A549 (cell line): ENCODE measurements around the gene GPS1. TPM values are rescaled to one million over a fixed set of nuclear protein-coding genes. Genes with fewer than 3 reads are reported as not detected.

Source experiments
- ATAC-seq, 2 experiments: fragments of 200-7000 bp in 1 of 2; fragments of >200 bp in 1 of 2; cut with Nextera tagmentation in 1 of 2; cut with Tn5 transposase in 1 of 2; 3 replicates each; pipeline versions ENCODE4 v1.8.0 to v1.9.1; 2018 to 2020; ENCODE audit warnings: mild to moderate bottlenecking in 1 of 2, moderate library complexity in 1 of 2
- CTCF ChIA-PET: fragments of 300-600 bp; sonication (Branson Sonifier 250); formaldehyde crosslinking; extraction: SDS; loops from one replicate; lab custom pipeline; 2021; ENCODE audit warnings: antibody characterized with exemption, inconsistent platforms; lab: Yijun Ruan, JAX
- POLR2A ChIA-PET: fragments of 350-600 bp; formaldehyde crosslinking; extraction: SDS; loops from one replicate; lab custom pipeline; 2021; ENCODE audit warnings: antibody characterized with exemption, inconsistent platforms; lab: Yijun Ruan, JAX
- DNase-seq, 2 experiments: peaks; one replicate each; pipeline versions ENCODE4 v3.0.0 to v3.0.0-alpha.2; 2011 to 2016; ENCODE audit warnings: low read depth in 1 of 2, low spot score in 1 of 2
- FAIRE-seq: peaks from 2 replicates; lab custom pipeline; 2011; peaks lifted over from hg19 to GRCh38; lab: Jason Lieb, UNC
- H3K27ac ChIP-seq, 2 experiments: fragments of >200 bp; sonication (Bioruptor Twin); formaldehyde crosslinking; 3 replicates each; pipeline ENCODE4 v1.5.1; 2016 to 2017
- H3K4me1 ChIP-seq: fragments of >200 bp; sonication (Bioruptor Twin); formaldehyde crosslinking; 3 replicates; pipeline ENCODE4 v1.6.1; 2016
- H3K4me2 ChIP-seq: fragments of >200 bp; sonication (Bioruptor Twin); formaldehyde crosslinking; 3 replicates; pipeline ENCODE4 v1.6.1; 2016
- H3K4me3 ChIP-seq: fragments of >200 bp; sonication (Bioruptor Twin); formaldehyde crosslinking; 3 replicates; pipeline ENCODE4 v1.5.1; 2016
- H3K9me3 ChIP-seq: fragments of >200 bp; sonication (Bioruptor Twin); formaldehyde crosslinking; 3 replicates; pipeline ENCODE4 v1.6.1; 2016
- CHD2 ChIP-seq: fragments of 150-350 bp; IDR thresholded peaks from 2 replicates; pipeline ENCODE4 v1.6.1; 2014; ENCODE audit warnings: low read length; ENCODE audit not compliant: partially characterized antibody
- CHD4 ChIP-seq: fragments of 200-600 bp; sonication (generic); IDR thresholded peaks from 2 replicates; pipeline ENCODE4 v1.6.1; 2016; ENCODE audit warnings: antibody characterized with exemption, mild to moderate bottlenecking, borderline replicate concordance
- EHF ChIP-seq: fragments of 250-450 bp; sonication (Bioruptor Pico); IDR thresholded peaks from 2 replicates; pipeline ENCODE4 v1.5.0; 2020; ENCODE audit warnings: mild to moderate bottlenecking
- FOSB ChIP-seq: fragments of 250-450 bp; sonication (Bioruptor Pico); IDR thresholded peaks from 2 replicates; pipeline ENCODE4 v1.5.0; 2020; ENCODE audit warnings: mild to moderate bottlenecking, moderate library complexity
- HEYL ChIP-seq: fragments of 250-450 bp; sonication (Bioruptor Pico); IDR thresholded peaks from 2 replicates; pipeline ENCODE4 v1.8.0; 2021; ENCODE audit warnings: mild to moderate bottlenecking, moderate library complexity
- HOXB13 ChIP-seq: fragments of 250-450 bp; sonication (Bioruptor Pico); IDR thresholded peaks from 2 replicates; pipeline ENCODE4 v1.5.0; 2020; ENCODE audit warnings: low read depth, mild to moderate bottlenecking, moderate library complexity
- HOXB5 ChIP-seq: fragments of 250-450 bp; sonication (Bioruptor Pico); IDR thresholded peaks from 2 replicates; pipeline ENCODE4 v1.5.0; 2020; ENCODE audit warnings: mild to moderate bottlenecking, moderate library complexity
- JUNB ChIP-seq: fragments of >200 bp; sonication (Bioruptor Twin); formaldehyde crosslinking; IDR thresholded peaks from 2 replicates; pipeline ENCODE4 v1.6.1; 2016
- MAFK ChIP-seq: fragments of 450-650 bp; IDR thresholded peaks from 2 replicates; pipeline ENCODE4 v1.6.1; 2014; ENCODE audit not compliant: partially characterized antibody
- MYC ChIP-seq: IDR thresholded peaks from 2 replicates; pipeline ENCODE4 v1.6.1; 2012; ENCODE audit warnings: mild to moderate bottlenecking, inconsistent platforms, low read length, improper control_type of control experiment, borderline replicate concordance
- NFE2L2 ChIP-seq: fragments of 150-350 bp; conservative IDR thresholded peaks from 2 replicates; pipeline ENCODE4 v1.6.1; 2014; ENCODE audit warnings: low read length
- PHF8 ChIP-seq: fragments of 200-600 bp; sonication (generic); IDR thresholded peaks from 2 replicates; pipeline ENCODE4 v1.6.1; 2016; ENCODE audit warnings: low read depth, mild to moderate bottlenecking, antibody characterized with exemption, moderate library complexity, borderline replicate concordance
- RFX5 ChIP-seq: fragments of 450-650 bp; IDR thresholded peaks from 2 replicates; pipeline ENCODE4 v1.7.1; 2014; ENCODE audit warnings: antibody characterized with exemption, mild to moderate bottlenecking, moderate library complexity
- RNF2 ChIP-seq: fragments of 200-600 bp; sonication (generic); IDR thresholded peaks from 2 replicates; pipeline ENCODE4 v1.6.1; 2016; ENCODE audit warnings: low read depth, mild to moderate bottlenecking, antibody characterized with exemption, moderate library complexity, borderline replicate concordance
- SREBF2 ChIP-seq: fragments of 450-650 bp; IDR thresholded peaks from 2 replicates; pipeline ENCODE4 v1.6.1; 2014; ENCODE audit warnings: mild to moderate bottlenecking, moderate library complexity
- TFCP2L1 ChIP-seq: fragments of 250-450 bp; sonication (Bioruptor Pico); IDR thresholded peaks from 2 replicates; pipeline ENCODE4 v1.5.0; 2021; ENCODE audit warnings: mild to moderate bottlenecking
- WGBS: methylation state at CpG from one replicate; pipeline ENCODE4 v1.1.6; 2017; ENCODE audit errors: missing lambda C conversion rate; 5-methylcytosine and 5-hydroxymethylcytosine counted together
- polyA plus RNA-seq, 4 experiments: library from polyadenylated mRNA; depleted of rRNA in 3 of 4; stranded (reverse); fragments of >200 nt; fragmentation: RNase III in 1 of 4; extraction: RNeasy Plus Mini Kit Qiagen cat#74134 plus additional on column Dnase treatment in 1 of 4; gene quantifications; 2 replicates in 3 of 4; 3 replicates in 1 of 4; pipeline ENCODE4 v1.2.3, GENCODE V29; 2011 to 2017
- TF ChIP-seq, protein P1 (sequence below): IDR thresholded peaks from 2 replicates; pipeline ENCODE4 v1.6.1; 2012
- TF ChIP-seq, protein P2 (sequence below): fragments of >200 bp; sonication (Bioruptor Twin); formaldehyde crosslinking; IDR thresholded peaks from 3 replicates; pipeline ENCODE4 v1.6.1; 2016
- TF ChIP-seq, protein P3 (sequence below): fragments of 250-450 bp; sonication (Bioruptor Pico); IDR thresholded peaks from 2 replicates; pipeline ENCODE4 v1.5.0; 2020; ENCODE audit warnings: low read depth, mild to moderate bottlenecking, moderate library complexity
- TF ChIP-seq, protein P4 (sequence below): fragments of 250-450 bp; sonication (Bioruptor Pico); IDR thresholded peaks from 2 replicates; pipeline ENCODE4 v1.5.0; 2021; ENCODE audit warnings: mild to moderate bottlenecking, moderate library complexity, borderline replicate concordance

The GPS1 gene
- polyA plus RNA-seq, 2 of the 4 experiments (the other 2 are of a cell fraction), result 89.4 to 126 TPM

DNA sequence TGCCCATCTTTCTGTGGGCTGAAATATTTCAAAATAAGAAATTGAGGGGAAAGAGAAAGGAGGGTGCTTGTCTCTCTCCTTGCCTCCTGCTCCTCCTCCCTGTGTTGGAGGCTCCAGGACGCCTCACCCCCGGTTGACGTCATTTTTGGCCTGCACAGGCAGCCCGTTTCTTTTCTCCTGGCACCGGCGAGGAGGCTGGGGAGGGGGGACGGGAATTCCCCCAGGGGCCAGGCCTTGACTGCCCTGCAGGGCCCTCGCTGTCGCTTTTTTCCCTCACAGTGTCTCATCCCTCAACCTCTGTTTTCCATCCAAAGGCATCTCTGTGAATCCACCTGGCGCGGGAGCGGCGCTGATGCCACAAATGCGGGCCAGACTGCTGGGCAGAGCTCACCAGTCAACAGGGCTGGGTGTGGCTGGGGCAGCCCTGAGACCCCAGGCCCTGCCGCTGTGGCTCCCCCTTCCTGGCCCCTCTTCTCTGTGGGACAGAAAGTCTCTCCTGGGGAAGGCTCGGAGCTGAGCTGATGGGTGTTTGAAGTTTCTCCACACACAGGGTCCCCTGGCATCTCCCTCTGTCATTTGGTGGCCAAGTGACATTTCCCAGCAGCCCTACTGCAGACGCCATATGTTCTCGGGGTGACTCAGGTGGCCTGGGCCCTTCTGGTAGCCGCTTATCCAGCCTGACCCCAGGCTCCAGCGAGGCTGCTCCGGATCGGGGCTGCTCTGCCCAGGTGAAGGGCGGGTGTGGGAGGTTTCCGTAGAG lies 45.0 kb upstream of the GPS1 start:
- H3K4me2 ChIP-seq, result peak overlapping the region; percentile 22
- peak overlapping the region; percentile 59 to 93; a peak in 5 of 6 replicates for H3K27ac ChIP-seq
- TF ChIP-seq CHD4 (no peak), MAFK (no peak)
- TF ChIP-seq, protein P1, sequence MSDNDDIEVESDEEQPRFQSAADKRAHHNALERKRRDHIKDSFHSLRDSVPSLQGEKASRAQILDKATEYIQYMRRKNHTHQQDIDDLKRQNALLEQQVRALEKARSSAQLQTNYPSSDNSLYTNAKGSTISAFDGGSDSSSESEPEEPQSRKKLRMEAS, result peak; percentile 14; the same call in 1 of the 2 replicates
- ChIA-PET CTCF (interaction anchor here (0.6 to 33.2 kb wide), 3 partner anchors 14 to 132 kb away, joined by 3 to 794 read pairs (median 198); partner anchors contain the start of genes CENPX, LRRC45 and NOTUM), POLR2A (no interaction called here)
- DNase-seq (no peak), ATAC-seq (peak; percentile 0 to 3; a peak in 1 of 6 replicates), FAIRE-seq (no peak)
- WGBS, result 65% methylated on average over 24 of the region's 24 CpGs
- H3K9me3 ChIP-seq, result no peaks in the 10 kb centered on the region
- H3K4me3 ChIP-seq, result no peak overlapping the region
- peaks cover 53% of the 10 kb centered on the region for H3K4me1 ChIP-seq

DNA sequence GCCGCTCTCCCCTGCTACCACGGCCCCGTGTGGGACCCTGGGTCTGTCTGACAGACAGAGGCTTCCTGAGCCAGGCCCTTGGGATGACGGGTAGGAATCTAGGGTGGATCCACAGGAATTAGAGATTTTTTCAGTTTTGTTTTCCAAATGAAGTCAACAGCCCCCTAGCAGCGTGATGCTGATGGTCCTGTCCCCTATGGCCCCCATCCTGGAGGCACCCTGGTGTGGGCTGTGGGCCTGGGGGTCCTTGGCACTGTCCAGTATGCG lies 44.5 kb upstream of the GPS1 start:
- ChIA-PET CTCF (interaction anchor here (0.6 to 33.2 kb wide), 4 partner anchors 13 to 133 kb away, joined by 3 to 794 read pairs (median 107); partner anchors contain the start of genes CENPX, LRRC45, NOTUM and RAC3), POLR2A (no interaction called here)
- ATAC-seq (no peak), DNase-seq (no peak), FAIRE-seq (no peak)
- 94% methylated on average over 5 of the region's 6 CpGs for WGBS
- TF ChIP-seq, protein P2, sequence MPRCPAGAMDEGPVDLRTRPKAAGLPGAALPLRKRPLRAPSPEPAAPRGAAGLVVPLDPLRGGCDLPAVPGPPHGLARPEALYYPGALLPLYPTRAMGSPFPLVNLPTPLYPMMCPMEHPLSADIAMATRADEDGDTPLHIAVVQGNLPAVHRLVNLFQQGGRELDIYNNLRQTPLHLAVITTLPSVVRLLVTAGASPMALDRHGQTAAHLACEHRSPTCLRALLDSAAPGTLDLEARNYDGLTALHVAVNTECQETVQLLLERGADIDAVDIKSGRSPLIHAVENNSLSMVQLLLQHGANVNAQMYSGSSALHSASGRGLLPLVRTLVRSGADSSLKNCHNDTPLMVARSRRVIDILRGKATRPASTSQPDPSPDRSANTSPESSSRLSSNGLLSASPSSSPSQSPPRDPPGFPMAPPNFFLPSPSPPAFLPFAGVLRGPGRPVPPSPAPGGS, result no peak
- TF ChIP-seq, protein P3, sequence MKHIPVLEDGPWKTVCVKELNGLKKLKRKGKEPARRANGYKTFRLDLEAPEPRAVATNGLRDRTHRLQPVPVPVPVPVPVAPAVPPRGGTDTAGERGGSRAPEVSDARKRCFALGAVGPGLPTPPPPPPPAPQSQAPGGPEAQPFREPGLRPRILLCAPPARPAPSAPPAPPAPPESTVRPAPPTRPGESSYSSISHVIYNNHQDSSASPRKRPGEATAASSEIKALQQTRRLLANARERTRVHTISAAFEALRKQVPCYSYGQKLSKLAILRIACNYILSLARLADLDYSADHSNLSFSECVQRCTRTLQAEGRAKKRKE (CRISPR knock-in tag), result no peak
- TF ChIP-seq RFX5, result no peak
- H3K27ac ChIP-seq, result peak overlapping the region in 1 of 2 experiments; percentile 93; a peak in 5 of 6 replicates
- H3K4me1 ChIP-seq, result peaks cover 49% of the 10 kb centered on the region
- H3K4me3 ChIP-seq, result no peak overlapping the region
- no peak overlapping the region for H3K4me2 ChIP-seq
- H3K9me3 ChIP-seq, result no peaks in the 10 kb centered on the region

DNA sequence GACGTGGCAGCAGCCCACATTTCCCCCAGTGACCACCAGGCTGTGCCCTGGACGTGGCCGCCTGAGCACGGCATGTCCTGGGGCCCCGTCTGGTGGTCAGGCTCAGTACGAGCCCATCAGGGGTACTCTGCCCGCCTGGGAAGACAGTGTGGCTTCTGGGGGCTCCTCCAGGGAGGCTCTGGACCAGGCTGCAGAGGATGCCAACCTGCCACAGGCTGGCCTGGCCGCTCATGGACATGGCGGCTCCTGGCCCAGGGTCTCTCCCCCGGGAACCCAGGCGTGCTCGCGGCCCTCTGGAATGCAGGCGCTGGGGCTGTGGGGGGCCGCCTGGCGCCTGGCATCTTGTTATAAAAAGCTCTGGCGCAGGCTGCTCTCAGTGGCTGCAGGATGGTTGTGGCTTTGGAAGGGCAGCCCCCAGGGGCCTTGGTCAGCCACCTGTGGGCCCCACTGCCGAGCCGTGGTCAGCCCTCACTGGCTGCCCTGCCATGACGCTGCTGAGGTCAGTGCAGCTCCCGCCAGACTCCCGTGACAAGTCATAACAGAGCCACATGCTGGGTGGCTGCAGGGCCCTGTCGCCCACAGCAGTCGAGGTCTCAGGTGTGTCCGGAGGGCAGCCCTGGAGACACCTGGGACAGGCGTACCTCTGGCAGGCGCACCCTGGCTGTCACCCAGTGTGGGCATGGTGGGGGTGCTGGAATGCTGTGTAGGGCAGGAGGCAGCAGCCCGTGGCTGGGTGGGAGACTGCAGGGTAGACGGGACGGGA lies 44.0 kb upstream of the GPS1 start:
- WGBS, result 97% methylated on average over 28 of the region's 30 CpGs
- POLR2A ChIA-PET, result no interaction called here
- CTCF ChIA-PET, result interaction anchor here (0.7 to 33.2 kb wide), 5 partner anchors 11 to 43 kb away, joined by 3 to 794 read pairs (median 16); partner anchors contain the start of genes CENPX, LRRC45, NOTUM and RAC3
- no peak overlapping the region for H3K4me3 ChIP-seq
- FAIRE-seq, result no peak
- ATAC-seq, result no peak
- no peaks in the 10 kb centered on the region for H3K9me3 ChIP-seq
- TF ChIP-seq EHF (CRISPR knock-in tag) (no peak), TFCP2L1 (no peak), SREBF2 (no peak), HEYL (no peak), NFE2L2 (no peak), FOSB (CRISPR knock-in tag) (no peak), RNF2 (no peak), PHF8 (no peak), HOXB5 (CRISPR knock-in tag) (no peak), CHD2 (no peak), HOXB13 (CRISPR knock-in tag) (no peak), JUNB (no peak), MYC (no peak)
- TF ChIP-seq, protein P2, result no peak
- TF ChIP-seq, protein P4, sequence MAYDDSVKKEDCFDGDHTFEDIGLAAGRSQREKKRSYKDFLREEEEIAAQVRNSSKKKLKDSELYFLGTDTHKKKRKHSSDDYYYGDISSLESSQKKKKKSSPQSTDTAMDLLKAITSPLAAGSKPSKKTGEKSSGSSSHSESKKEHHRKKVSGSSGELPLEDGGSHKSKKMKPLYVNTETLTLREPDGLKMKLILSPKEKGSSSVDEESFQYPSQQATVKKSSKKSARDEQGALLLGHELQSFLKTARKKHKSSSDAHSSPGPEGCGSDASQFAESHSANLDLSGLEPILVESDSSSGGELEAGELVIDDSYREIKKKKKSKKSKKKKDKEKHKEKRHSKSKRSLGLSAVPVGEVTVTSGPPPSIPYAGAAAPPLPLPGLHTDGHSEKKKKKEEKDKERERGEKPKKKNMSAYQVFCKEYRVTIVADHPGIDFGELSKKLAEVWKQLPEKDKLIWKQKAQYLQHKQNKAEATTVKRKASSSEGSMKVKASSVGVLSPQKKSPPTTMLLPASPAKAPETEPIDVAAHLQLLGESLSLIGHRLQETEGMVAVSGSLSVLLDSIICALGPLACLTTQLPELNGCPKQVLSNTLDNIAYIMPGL, result no peak
- TF ChIP-seq, all 56 proteins: peak for 0
- peaks cover 44% of the 10 kb centered on the region for H3K4me1 ChIP-seq
- H3K27ac ChIP-seq, result peak overlapping the region in 1 of 2 experiments; percentile 93; a peak in 4 of 6 replicates
- H3K4me2 ChIP-seq, result no peak overlapping the region
- no peak for DNase-seq
